ENCODE data around the gene SEPTIN11. TPM values are rescaled to one million over a fixed set of nuclear protein-coding genes. Genes with fewer than 3 reads are reported as not detected.
A peak's percentile ranks its signal among the peaks of the same experiment; 100 is the strongest.

Gene SEPTIN11
- total and polyA plus RNA-seq, 4 donors: 17.2 to 37.4 (median 25.1) TPM

DNA sequence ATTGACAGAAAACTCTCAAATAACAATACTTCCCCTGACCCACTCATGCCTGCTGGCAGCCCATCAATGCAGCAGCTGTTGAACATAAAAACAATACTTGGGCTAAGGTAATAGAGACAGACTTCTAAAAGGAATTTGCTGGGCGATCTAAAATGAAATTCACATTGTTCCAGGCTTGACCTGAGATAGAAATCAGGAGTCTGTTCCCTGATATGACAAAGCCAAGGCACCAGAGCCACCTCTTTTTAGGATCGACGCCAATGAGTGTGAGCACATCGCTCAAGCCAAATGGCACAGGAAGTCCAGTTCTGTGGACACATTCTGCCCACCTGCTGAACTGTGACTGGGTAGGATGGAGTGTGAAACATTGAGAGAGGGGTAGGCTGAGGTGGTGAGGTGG lies 4.9 kb downstream of the SEPTIN11 start:
- 29% methylated on average over 4 of the region's 4 CpGs for WGBS
- DNase-seq (ENCODE audit: low spot score): no peak
- no peak overlapping the region for H3K4me3 ChIP-seq (ENCODE audit: low read depth in 1 of 3, low read length in 3 of 3)
- no peaks in the 10 kb centered on the region for H3K27me3 ChIP-seq (ENCODE audit: control insufficient read depth in 4 of 4, insufficient read depth in 4 of 4, low read length in 3 of 4)
- peaks cover 2 to 25% (median 9%) of the 10 kb centered on the region in 4 donors for H3K4me1 ChIP-seq (ENCODE audit: control insufficient read depth in 4 of 4, insufficient read depth in 4 of 4, low read length in 3 of 4)
- H3K27ac ChIP-seq (ENCODE audit: low read depth in 1 of 2, low read length in 2 of 2): no peak overlapping the region
- peak; percentile 55 for TF ChIP-seq MAX (IDR thresholded peaks at IDR 0.05)
- peak in 1 of 2 donors; percentile 58 for TF ChIP-seq GABPA (IDR thresholded peaks at IDR 0.05 in 1 of 2, conservative IDR thresholded peaks at IDR 0.05 in 1 of 2)
- peak; percentile 28 for TF ChIP-seq YY1 (IDR thresholded peaks at IDR 0.05)
- peak; percentile 33 to 67 for TF ChIP-seq HNF4A (conservative IDR thresholded peaks at IDR 0.05)
- TF ChIP-seq RAD21 (IDR thresholded peaks at IDR 0.05): peak; percentile 29 to 36
- peak; percentile 9 for TF ChIP-seq SP1 (IDR thresholded peaks at IDR 0.05)
- no peak for TF ChIP-seq REST (IDR thresholded peaks at IDR 0.05)
- TF ChIP-seq TAF1 (conservative IDR thresholded peaks at IDR 0.05): no peak
- peak; percentile 32 to 69 for TF ChIP-seq RXRA (IDR thresholded peaks at IDR 0.05)
- no peaks in the 10 kb centered on the region for H3K36me3 ChIP-seq (ENCODE audit: control insufficient read depth in 4 of 4, insufficient read depth in 3 of 4, low read depth in 1 of 4, low read length in 3 of 4)
- H3K9me3 ChIP-seq (ENCODE audit: control insufficient read depth in 4 of 4, low read length in 3 of 4): no peaks in the 10 kb centered on the region
- no peak overlapping the region for H3K9ac ChIP-seq (ENCODE audit: low read depth in 1 of 2, low read length in 2 of 2)

DNA sequence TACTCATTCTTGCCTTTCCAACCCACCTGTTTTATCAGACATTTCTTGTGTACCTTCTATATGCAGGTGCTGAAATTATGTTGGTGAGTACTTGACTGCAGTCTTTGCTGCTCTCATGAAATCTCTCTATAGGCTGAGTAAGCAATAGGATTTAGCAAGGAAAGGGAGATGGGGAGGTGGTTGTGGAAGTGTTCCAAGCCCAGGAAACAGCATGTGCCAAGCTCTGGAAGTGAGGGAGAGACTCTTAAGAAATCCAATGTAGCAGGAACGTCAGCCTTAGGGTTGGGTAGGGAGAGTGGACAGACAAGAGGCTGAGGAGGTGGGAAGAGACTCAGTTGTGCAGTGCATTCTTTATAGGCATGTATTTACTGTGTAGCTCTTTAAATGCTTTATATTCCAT lies 5.6 kb downstream of the SEPTIN11 start:
- H3K4me3 ChIP-seq (ENCODE audit: low read depth in 1 of 3, low read length in 3 of 3): no peak overlapping the region
- peaks cover 2 to 24% (median 7%) of the 10 kb centered on the region in 4 donors for H3K4me1 ChIP-seq (ENCODE audit: control insufficient read depth in 4 of 4, insufficient read depth in 4 of 4, low read length in 3 of 4)
- H3K36me3 ChIP-seq (ENCODE audit: control insufficient read depth in 4 of 4, insufficient read depth in 3 of 4, low read depth in 1 of 4, low read length in 3 of 4): no peaks in the 10 kb centered on the region
- 89% methylated on average over 1 of the region's 1 CpG for WGBS
- TF ChIP-seq, protein P1, sequence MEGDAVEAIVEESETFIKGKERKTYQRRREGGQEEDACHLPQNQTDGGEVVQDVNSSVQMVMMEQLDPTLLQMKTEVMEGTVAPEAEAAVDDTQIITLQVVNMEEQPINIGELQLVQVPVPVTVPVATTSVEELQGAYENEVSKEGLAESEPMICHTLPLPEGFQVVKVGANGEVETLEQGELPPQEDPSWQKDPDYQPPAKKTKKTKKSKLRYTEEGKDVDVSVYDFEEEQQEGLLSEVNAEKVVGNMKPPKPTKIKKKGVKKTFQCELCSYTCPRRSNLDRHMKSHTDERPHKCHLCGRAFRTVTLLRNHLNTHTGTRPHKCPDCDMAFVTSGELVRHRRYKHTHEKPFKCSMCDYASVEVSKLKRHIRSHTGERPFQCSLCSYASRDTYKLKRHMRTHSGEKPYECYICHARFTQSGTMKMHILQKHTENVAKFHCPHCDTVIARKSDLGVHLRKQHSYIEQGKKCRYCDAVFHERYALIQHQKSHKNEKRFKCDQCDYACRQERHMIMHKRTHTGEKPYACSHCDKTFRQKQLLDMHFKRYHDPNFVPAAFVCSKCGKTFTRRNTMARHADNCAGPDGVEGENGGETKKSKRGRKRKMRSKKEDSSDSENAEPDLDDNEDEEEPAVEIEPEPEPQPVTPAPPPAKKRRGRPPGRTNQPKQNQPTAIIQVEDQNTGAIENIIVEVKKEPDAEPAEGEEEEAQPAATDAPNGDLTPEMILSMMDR (IDR thresholded peaks at IDR 0.05; ENCODE audit: low read depth, low read length, missing input control): no peak
- TF ChIP-seq FOXA2 (IDR thresholded peaks at IDR 0.05) (no peak), SP1 (IDR thresholded peaks at IDR 0.05) (no peak), MAX (IDR thresholded peaks at IDR 0.05) (no peak), HNF4A (conservative IDR thresholded peaks at IDR 0.05) (no peak)
- no peak overlapping the region for H3K27ac ChIP-seq (ENCODE audit: low read depth in 1 of 2, low read length in 2 of 2)
- H3K9ac ChIP-seq (ENCODE audit: low read depth in 1 of 2, low read length in 2 of 2): no peak overlapping the region
- no peaks in the 10 kb centered on the region for H3K27me3 ChIP-seq (ENCODE audit: control insufficient read depth in 4 of 4, insufficient read depth in 4 of 4, low read length in 3 of 4)
- DNase-seq (ENCODE audit: low spot score): no peak
- H3K9me3 ChIP-seq (ENCODE audit: control insufficient read depth in 4 of 4, low read length in 3 of 4): no peaks in the 10 kb centered on the region

Measured in liver (tissue), 9 donors.